ENCODE measurements around the gene OSMR. TPM values are rescaled to one million over a fixed set of nuclear protein-coding genes. Genes with fewer than 3 reads are reported as not detected.

Gene OSMR
- total RNA-seq, 1 donor from 2014 or later = 0.58 TPM

GRCh38 chr5:38835887-38836286 is 9.9 kb upstream of the OSMR start:
- Histone ChIP-seq H3K4me1 (peaks cover 7% of the 10 kb centered on the region), H3K79me2 (ENCODE audit: low read depth) (no peaks in the 10 kb centered on the region), H3K27me3 (no peaks in the 10 kb centered on the region), H3F3A (ENCODE audit: low read depth) (peaks cover 9% of the 10 kb centered on the region), H3K9me3 (ENCODE audit: low read depth) (no peaks in the 10 kb centered on the region), H2AFZ (replicated peaks) (peak overlapping the region; percentile 14), H3K4me3 (no peak overlapping the region), H3K27ac (no peak overlapping the region), H3K9ac (no peak overlapping the region), H4K20me1 (ENCODE audit: low read depth) (no peaks in the 10 kb centered on the region), H3K4me2 (no peak overlapping the region), H3K36me3 (no peaks in the 10 kb centered on the region)
- TF ChIP-seq EZH2phosphoT487 (IDR thresholded peaks at IDR 0.05) (no peak), CTCF (IDR thresholded peaks at IDR 0.05) (no peak), EZH2 (IDR thresholded peaks at IDR 0.05) (no peak)
- no peak overlapping the region for H3K4me3 Mint-ChIP-seq
- peaks cover 4% of the 10 kb centered on the region for H3K27me3 Mint-ChIP-seq (ENCODE audit: insufficient read depth, low read depth)
- H3K4me1 Mint-ChIP-seq = peaks cover 3% of the 10 kb centered on the region
- no peaks in the 10 kb centered on the region for H3K36me3 Mint-ChIP-seq
- H3K9me3 Mint-ChIP-seq = no peaks in the 10 kb centered on the region
- H3K27ac Mint-ChIP-seq = no peak overlapping the region
- DNase-seq (ENCODE audit: low spot score) = peak; percentile 3

GRCh38 chr5:38837416-38837815 is 8.4 kb upstream of the OSMR start:
- H3K4me3 ChIP-seq = no peak overlapping the region
- no peak overlapping the region for H2AFZ ChIP-seq (replicated peaks)
- H3K9ac ChIP-seq = no peak overlapping the region
- no peak overlapping the region for H3K27ac ChIP-seq
- no peaks in the 10 kb centered on the region for H3K36me3 ChIP-seq
- H3F3A ChIP-seq (ENCODE audit: low read depth) = peaks cover 9% of the 10 kb centered on the region
- H3K27ac Mint-ChIP-seq = no peak overlapping the region
- no peaks in the 10 kb centered on the region for H3K9me3 ChIP-seq (ENCODE audit: low read depth)
- H3K4me1 Mint-ChIP-seq = peaks cover 3% of the 10 kb centered on the region
- no peaks in the 10 kb centered on the region for H3K36me3 Mint-ChIP-seq
- H3K4me2 ChIP-seq = no peak overlapping the region
- H3K27me3 ChIP-seq = no peaks in the 10 kb centered on the region
- no peak for TF ChIP-seq EZH2phosphoT487 (IDR thresholded peaks at IDR 0.05)
- TF ChIP-seq EZH2 (IDR thresholded peaks at IDR 0.05) = no peak
- TF ChIP-seq CTCF (IDR thresholded peaks at IDR 0.05) = no peak
- H3K4me1 ChIP-seq = peaks cover 7% of the 10 kb centered on the region
- H3K79me2 ChIP-seq (ENCODE audit: low read depth) = no peaks in the 10 kb centered on the region
- H3K9me3 Mint-ChIP-seq = no peaks in the 10 kb centered on the region
- no peak overlapping the region for H3K4me3 Mint-ChIP-seq
- no peak for DNase-seq (ENCODE audit: low spot score)
- peaks cover 3% of the 10 kb centered on the region for H3K27me3 Mint-ChIP-seq (ENCODE audit: insufficient read depth, low read depth)
- H4K20me1 ChIP-seq (ENCODE audit: low read depth) = no peaks in the 10 kb centered on the region

DNA sequence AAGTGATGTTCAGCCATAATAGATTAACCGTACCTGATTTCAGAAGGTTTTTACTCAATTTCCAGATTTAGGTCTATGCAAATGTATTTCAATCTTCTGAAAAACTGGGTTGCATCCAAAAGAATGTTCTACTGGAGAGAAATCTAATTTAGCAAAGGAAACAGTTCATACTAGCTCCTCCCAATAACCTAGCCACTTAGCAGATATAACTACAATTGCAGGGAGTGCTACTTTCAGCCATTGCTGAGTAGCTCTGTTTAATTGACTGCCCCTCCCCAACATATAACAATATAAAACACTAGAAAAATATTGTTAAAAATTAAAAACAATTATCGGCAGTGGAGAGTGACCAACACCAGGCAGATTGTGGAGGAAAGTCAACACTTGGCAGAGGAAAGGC is 7.9 kb upstream of the OSMR start:
- H3K4me1 ChIP-seq = peaks cover 7% of the 10 kb centered on the region
- no peak overlapping the region for H3K4me3 ChIP-seq
- no peak overlapping the region for H3K27ac Mint-ChIP-seq
- no peak overlapping the region for H2AFZ ChIP-seq (replicated peaks)
- no peak overlapping the region for H3K4me3 Mint-ChIP-seq
- H3K9ac ChIP-seq = no peak overlapping the region
- H3K27ac ChIP-seq = no peak overlapping the region
- no peaks in the 10 kb centered on the region for H3K79me2 ChIP-seq (ENCODE audit: low read depth)
- H3K4me2 ChIP-seq = no peak overlapping the region
- no peaks in the 10 kb centered on the region for H4K20me1 ChIP-seq (ENCODE audit: low read depth)
- DNase-seq (ENCODE audit: low spot score) = no peak
- no peaks in the 10 kb centered on the region for H3K9me3 ChIP-seq (ENCODE audit: low read depth)
- H3K9me3 Mint-ChIP-seq = no peaks in the 10 kb centered on the region
- TF ChIP-seq CTCF (IDR thresholded peaks at IDR 0.05) = no peak
- H3K4me1 Mint-ChIP-seq = peaks cover 3% of the 10 kb centered on the region
- no peaks in the 10 kb centered on the region for H3K36me3 Mint-ChIP-seq
- no peaks in the 10 kb centered on the region for H3K27me3 ChIP-seq
- peaks cover 9% of the 10 kb centered on the region for H3F3A ChIP-seq (ENCODE audit: low read depth)
- H3K27me3 Mint-ChIP-seq (ENCODE audit: insufficient read depth, low read depth) = peaks cover 3% of the 10 kb centered on the region
- no peaks in the 10 kb centered on the region for H3K36me3 ChIP-seq

GRCh38 chr5:38843665-38844064 is 2.1 kb upstream of the OSMR start:
- H3K4me1 Mint-ChIP-seq = peaks cover 3% of the 10 kb centered on the region

More at GRCh38 chr5:38843665-38844064, 2.1 kb upstream of the OSMR start:
- no peaks in the 10 kb centered on the region for H3K36me3 Mint-ChIP-seq
- Histone ChIP-seq H3K27me3 (peaks cover 51% of the 10 kb centered on the region), H3K4me1 (no peaks in the 10 kb centered on the region), H3K4me3 (no peak overlapping the region), H3K9me3 (ENCODE audit: low read depth) (no peaks in the 10 kb centered on the region), H3K4me2 (no peak overlapping the region), H3K79me2 (ENCODE audit: low read depth) (no peaks in the 10 kb centered on the region), H3K27ac (no peak overlapping the region), H3K9ac (no peak overlapping the region), H3K36me3 (no peaks in the 10 kb centered on the region), H3F3A (ENCODE audit: low read depth) (peaks cover 16% of the 10 kb centered on the region), H2AFZ (replicated peaks) (no peak overlapping the region), H4K20me1 (ENCODE audit: low read depth) (peaks cover 6% of the 10 kb centered on the region)
- H3K9me3 Mint-ChIP-seq = peaks cover 9% of the 10 kb centered on the region
- H3K27ac Mint-ChIP-seq = no peak overlapping the region
- no peak for TF ChIP-seq CTCF (IDR thresholded peaks at IDR 0.05)
- TF ChIP-seq EZH2phosphoT487 (IDR thresholded peaks at IDR 0.05) = no peak
- TF ChIP-seq EZH2 (IDR thresholded peaks at IDR 0.05) = no peak
- H3K27me3 Mint-ChIP-seq (ENCODE audit: insufficient read depth, low read depth) = peaks cover 31% of the 10 kb centered on the region
- no peak for DNase-seq (ENCODE audit: low spot score)
- H3K4me3 Mint-ChIP-seq = no peak overlapping the region
